Vagina (tissue), 2 donors: ENCODE data around the gene FAM171A2.

Source experiments
- CTCF ChIP-seq, 3 experiments: fragments of 450-650 bp in 2 of 3; fragments of 200-600 bp in 1 of 3; sonication (generic) in 1 of 3; IDR thresholded peaks; one replicate each; pipeline ENCODE4 v1.5.1; 2017 to 2019; ENCODE audit warnings: antibody characterized with exemption in 3 of 3, mild to moderate bottlenecking in 2 of 3, moderate library complexity in 2 of 3
- POLR2A ChIP-seq, 2 donors: fragments of 450-650 bp; IDR thresholded peaks; one replicate each; pipeline ENCODE4 v1.6.1; 2017; ENCODE audit warnings: antibody characterized with exemption in 2 of 2, mild to moderate bottlenecking in 2 of 2, moderate library complexity in 2 of 2
- POLR2AphosphoS5 ChIP-seq, 2 donors: sonication (generic); formaldehyde crosslinking; IDR thresholded peaks; one replicate each; pipeline ENCODE4 v1.9.0; 2017; ENCODE audit warnings: antibody characterized with exemption in 2 of 2, mild to moderate bottlenecking in 2 of 2, low read depth in 1 of 2; ENCODE audit not compliant: insufficient read depth in 1 of 2

GRCh38 chr17:44376779-44377178 is 13.1 kb upstream of the FAM171A2 start:
- TF ChIP-seq CTCF (IDR thresholded peaks at IDR 0.05) (no peak), POLR2A (IDR thresholded peaks at IDR 0.05) (no peak), POLR2AphosphoS5 (IDR thresholded peaks at IDR 0.05; ENCODE audit: insufficient read depth in 1 of 2, low read depth in 1 of 2) (no peak)
